Endothelial cell of umbilical vein (primary cell): Measurements from ENCODE around the gene FAM180A. TPM values are rescaled to one million over a fixed set of nuclear protein-coding genes. Genes with fewer than 3 reads are reported as not detected.
A peak's percentile ranks its signal among the peaks of the same experiment; 100 is the strongest.
"Not testable (repeated sequence)": the region's sequence is repeated elsewhere in the genome, so short reads cannot be mapped to it uniquely, and the experiment has no call there.

Experiments
- BruUV-seq: library from RNA; stranded (reverse); fragments of 400-500 nt; replicated peaks from 2 replicates; lab custom pipeline; 2021; lab: Mats Ljungman, UMichigan
- CTCF ChIA-PET: fragments of 300-600, 350-600 bp; sonication (Branson Sonifier 250); formaldehyde crosslinking; loops from one replicate; lab custom pipeline; 2021; ENCODE audit warnings: antibody characterized with exemption, inconsistent platforms; lab: Charles Lee
- POLR2A ChIA-PET: fragments of 300-600, 350-600 bp; sonication (Branson Sonifier 250); formaldehyde crosslinking; loops from one replicate; lab custom pipeline; 2021; ENCODE audit warnings: antibody characterized with exemption, inconsistent platforms; lab: Charles Lee
- DNase-seq: peaks from one replicate; pipeline ENCODE4 v3.0.0-alpha.2; 2011; ENCODE audit warnings: low read depth, low spot score
- FAIRE-seq: peaks from 2 replicates; lab custom pipeline; 2011; peaks lifted over from hg19 to GRCh38; lab: Jason Lieb, UNC
- H2AFZ ChIP-seq: 2 replicates; pipeline ENCODE4 v1.6.0; 2012; ENCODE audit warnings: low read depth, low read length, control low read depth, inconsistent platforms
- H3K27ac ChIP-seq: 2 replicates; pipeline ENCODE4 v1.5.1; 2011; ENCODE audit warnings: low read depth, mild to moderate bottlenecking, control low read depth, low read length, moderate library complexity; ENCODE audit not compliant: insufficient read depth
- H3K27me3 ChIP-seq, 2 experiments: 2 replicates each; pipeline versions ENCODE4 v1.6.0 to v1.6.1; 2011; ENCODE audit warnings: low read length in 2 of 2, mixed read lengths in 1 of 2; ENCODE audit not compliant: control insufficient read depth in 2 of 2, insufficient read depth in 2 of 2
- H3K36me3 ChIP-seq, 2 experiments: 2 replicates in 1 of 2; 3 replicates in 1 of 2; pipeline ENCODE4 v1.5.1; 2011; ENCODE audit warnings: low read length in 2 of 2, mild to moderate bottlenecking in 1 of 2, moderate library complexity in 1 of 2; ENCODE audit not compliant: control insufficient read depth in 2 of 2, insufficient read depth in 2 of 2; ENCODE audit errors: extremely low read depth in 1 of 2
- H3K4me1 ChIP-seq: 3 replicates; pipeline ENCODE4 v1.5.1; 2011; ENCODE audit warnings: mild to moderate bottlenecking, low read length; ENCODE audit not compliant: control insufficient read depth, insufficient read depth; ENCODE audit errors: extremely low read depth
- H3K4me2 ChIP-seq: 2 replicates; pipeline ENCODE4 v1.6.1; 2011; ENCODE audit warnings: low read length, control low read depth, mixed read lengths; ENCODE audit not compliant: insufficient read depth
- H3K4me3 ChIP-seq, 3 experiments: fragments of 200-600 bp in 1 of 3; sonication (generic), shearing (Covaris generic) in 1 of 3; replicated peaks in 1 of 3; 2 replicates each; pipeline ENCODE4 v1.5.1; 2011 to 2016; ENCODE audit warnings: control low read depth in 3 of 3, low read length in 3 of 3, mild to moderate bottlenecking in 2 of 3, inconsistent platforms in 1 of 3, low read depth in 1 of 3, moderate library complexity in 1 of 3; ENCODE audit not compliant: insufficient read depth in 1 of 3
- H3K79me2 ChIP-seq: 2 replicates; pipeline ENCODE4 v1.6.0; 2012; ENCODE audit warnings: low read length, inconsistent platforms; ENCODE audit not compliant: control insufficient read depth, insufficient read depth
- H3K9ac ChIP-seq: replicated peaks from 2 replicates; pipeline ENCODE3; 2011; ENCODE audit warnings: low read length, control low read depth; ENCODE audit not compliant: insufficient read depth; ENCODE audit errors: extremely low read depth
- H3K9me1 ChIP-seq: replicated peaks from 3 replicates; pipeline ENCODE4 v1.6.0; 2011; ENCODE audit warnings: mild to moderate bottlenecking, low read length; ENCODE audit not compliant: control insufficient read depth, insufficient read depth; ENCODE audit errors: extremely low read depth
- H3K9me3 ChIP-seq: replicated peaks from 2 replicates; pipeline ENCODE4 v1.5.1; 2012; ENCODE audit warnings: low read length, inconsistent platforms; ENCODE audit not compliant: control insufficient read depth, insufficient read depth
- H4K20me1 ChIP-seq: replicated peaks from 2 replicates; pipeline ENCODE3; 2011; ENCODE audit warnings: mild to moderate bottlenecking, low read length; ENCODE audit not compliant: control insufficient read depth, insufficient read depth; ENCODE audit errors: extremely low read depth
- CTCF ChIP-seq, 2 donors: IDR thresholded peaks; 1 replicate in 1 of 2; 2 replicates in 1 of 2; pipeline ENCODE4 v1.5.1; 2011; ENCODE audit warnings: low read length in 2 of 2, mild to moderate bottlenecking in 2 of 2, moderate library complexity in 2 of 2, control low read depth in 1 of 2, inconsistent platforms in 1 of 2, low read depth in 1 of 2; ENCODE audit not compliant: insufficient read depth in 1 of 2; ENCODE audit errors: extremely low read depth in 1 of 2
- EZH2 ChIP-seq: IDR thresholded peaks from 2 replicates; pipeline ENCODE4 v1.6.1; 2012; ENCODE audit warnings: borderline replicate concordance, low read depth, mild to moderate bottlenecking, moderate library complexity, low read length, inconsistent platforms; ENCODE audit not compliant: severe bottlenecking
- FOS ChIP-seq: IDR thresholded peaks from 2 replicates; pipeline ENCODE4 v1.6.1; 2011; ENCODE audit warnings: mild to moderate bottlenecking, low read length, moderate library complexity, borderline replicate concordance; ENCODE audit not compliant: insufficient read depth
- GATA2 ChIP-seq: IDR thresholded peaks from 2 replicates; pipeline ENCODE4 v1.7.0; 2011; ENCODE audit warnings: low read depth, mild to moderate bottlenecking, moderate library complexity, mixed read lengths, low read length; ENCODE audit not compliant: insufficient read length, insufficient read depth
- JUN ChIP-seq: IDR thresholded peaks from 2 replicates; pipeline ENCODE4 v1.6.1; 2011; ENCODE audit warnings: borderline replicate concordance, low read depth; ENCODE audit not compliant: insufficient read length, insufficient read depth
- MAX ChIP-seq: IDR thresholded peaks from 2 replicates; pipeline ENCODE4 v1.6.1; 2011; ENCODE audit not compliant: insufficient read depth, insufficient read length
- MYC ChIP-seq: IDR thresholded peaks from one replicate; pipeline ENCODE4 v1.6.1; 2011; ENCODE audit warnings: mild to moderate bottlenecking, low read depth, low read length
- POLR2A ChIP-seq: IDR thresholded peaks from 2 replicates; pipeline ENCODE4 v1.6.1; 2012; ENCODE audit warnings: low read depth, mild to moderate bottlenecking, control low read depth, low read length
- POLR2AphosphoS5 ChIP-seq: IDR thresholded peaks from 2 replicates; pipeline ENCODE4 v1.6.1; 2012; ENCODE audit warnings: low read depth, mild to moderate bottlenecking, control low read depth, low read length, moderate library complexity; ENCODE audit not compliant: insufficient read depth
- dilution Hi-C: fragments of 300-500 bp; cut with MboI; formaldehyde crosslinking; loops from one replicate; pipeline ENCODE4 v1.15.0; 2019; ENCODE audit warnings: low sequenced_read_pairs; ENCODE audit not compliant: extremely low pct_ligation_motif_present
- intact Hi-C: fragments of 100-400 bp; cut with micrococcal nuclease; formaldehyde crosslinking; loops from one replicate; pipeline ENCODE4 v1.10.0; 2022
- polyA plus RNA-seq, 4 experiments: library from polyadenylated mRNA; depleted of rRNA in 3 of 4; stranded (reverse) in 3 of 4; unstranded in 1 of 4; fragments of >200 nt; gene quantifications; 2 replicates each; pipeline versions ENCODE4 v1.2.1 to v1.2.3, GENCODE V29; 2011 to 2012; ENCODE audit warnings: missing spikeins in 1 of 4
- total RNA-seq: library from RNA; stranded (reverse); gene quantifications from 2 replicates; pipeline ENCODE4 v1.2.3, GENCODE V29; 2021

The FAM180A gene
- total and polyA plus RNA-seq, 2 donors (not counting 3 experiments of a cell fraction or from before 2014, with no cell fraction given) = not detected

- Histone ChIP-seq H3K4me3 (no peak overlapping the region), H3K79me2 (no peaks in the 10 kb centered on the region), H4K20me1 (no peaks in the 10 kb centered on the region), H2AFZ (no peak overlapping the region), H3K9ac (no peak overlapping the region), H3K4me1 (peaks cover 18% of the 10 kb centered on the region), H3K36me3 (no peaks in the 10 kb centered on the region), H3K27ac (no peak overlapping the region), H3K9me3 (no peaks in the 10 kb centered on the region), H3K9me1 (no peaks in the 10 kb centered on the region), H3K27me3 (no peaks in the 10 kb centered on the region), H3K4me2 (no peak overlapping the region)
- FAIRE-seq (no peak), DNase-seq (no peak)
- CTCF ChIA-PET = no interaction called here
- no TSS peak for BruUV-seq
- dilution Hi-C loops (no loop called here), intact Hi-C loops (no loop called here)
- no peak for TF ChIP-seq MYC
- no peak for TF ChIP-seq FOS
- TF ChIP-seq POLR2A = no peak
- TF ChIP-seq POLR2AphosphoS5 = no peak
- TF ChIP-seq CTCF (IDR thresholded peaks at IDR 0.05; ENCODE audit: extremely low read depth in 1 of 2, insufficient read depth in 1 of 2, low read depth in 1 of 2, low read length in 2 of 2) = no peak
- no peak for TF ChIP-seq MAX
- no peak for TF ChIP-seq JUN
- no peak for TF ChIP-seq GATA2
- TF ChIP-seq EZH2 = no peak
- POLR2A ChIA-PET = no interaction called here
Observed at GRCh38 chr7:135693558-135693957, 55.1 kb downstream of the FAM180A start.

GRCh38 chr7:135692606-135693005, 56.0 kb downstream of the FAM180A start:
- peak; percentile 64 for FAIRE-seq
- Histone ChIP-seq H3K27ac (peak overlapping the region; percentile 85), H3K4me1 (peaks cover 18% of the 10 kb centered on the region), H2AFZ (peak overlapping the region; percentile 13), H3K9ac (peak overlapping the region; percentile 38), H3K4me2 (peak overlapping the region; percentile 30)
- H3K27me3 ChIP-seq, H3K9me3 ChIP-seq, POLR2A ChIA-PET, intact Hi-C loops, H3K9me1 ChIP-seq, dilution Hi-C loops, DNase-seq, H3K4me3 ChIP-seq, BruUV-seq, H3K79me2 ChIP-seq, H4K20me1 ChIP-seq, H3K36me3 ChIP-seq: not testable (repeated sequence)
- CTCF ChIA-PET = interaction anchor here (1.8 kb wide), 1 partner anchor 20 kb away, joined by 7 read pairs; no protein-coding TSS in a partner anchor
